Measurements from ENCODE around the gene INSC.

- no peak for TF ChIP-seq CTCF (IDR thresholded peaks at IDR 0.05)
- no peak for TF ChIP-seq POLR2A (IDR thresholded peaks at IDR 0.05)
Measured at GRCh38 chr11:15212876-15213275, 98.2 kb downstream of the INSC start.

All from body of pancreas (tissue), 4 donors.